ENCODE measurements around the gene ATOSB. TPM values are rescaled to one million over a fixed set of nuclear protein-coding genes. Genes with fewer than 3 reads are reported as not detected.

Gene ATOSB
- total RNA-seq, 4 donors from 2014 or later, result 16.0 to 21.9 (median 21.4) TPM

GRCh38 chr9:35111001-35111933 lies 4.4 kb downstream of the ATOSB start:
- H3K27me3 ChIP-seq, result no peaks in the 10 kb centered on the region
- TF ChIP-seq POLR2AphosphoS5 (IDR thresholded peaks at IDR 0.05) (no peak), POLR2A (IDR thresholded peaks at IDR 0.05) (peak in 1 of 2 donors; percentile 53)
- peak overlapping the region; percentile 65 for H3K4me3 ChIP-seq
- H3K36me3 ChIP-seq, result peaks cover 25% of the 10 kb centered on the region
- DNase-seq (ENCODE audit: low spot score in 2 of 2), result peak; percentile 99
- peaks cover 65% of the 10 kb centered on the region for H3K4me1 ChIP-seq
- 2% methylated on average over 32 of the region's 57 CpGs for WGBS
- H3K9me3 ChIP-seq, result no peaks in the 10 kb centered on the region
- peak overlapping the region; percentile 89 for H3K27ac ChIP-seq

GRCh38 chr9:35110327-35110761 lies 5.3 kb downstream of the ATOSB start:
- H3K36me3 ChIP-seq, result peaks cover 34% of the 10 kb centered on the region
- H3K27ac ChIP-seq, result peak overlapping the region; percentile 89
- H3K4me1 ChIP-seq, result peaks cover 59% of the 10 kb centered on the region
- DNase-seq (ENCODE audit: low spot score in 2 of 2), result peak in 1 of 2 donors; percentile 79
- TF ChIP-seq POLR2A (IDR thresholded peaks at IDR 0.05) (no peak), EP300 (IDR thresholded peaks at IDR 0.05) (no peak), CTCF (IDR thresholded peaks at IDR 0.05) (no peak), POLR2AphosphoS5 (IDR thresholded peaks at IDR 0.05) (no peak)
- H3K9me3 ChIP-seq, result no peaks in the 10 kb centered on the region
- peak overlapping the region; percentile 65 for H3K4me3 ChIP-seq
- H3K27me3 ChIP-seq, result no peaks in the 10 kb centered on the region
- 19% methylated on average over 3 of the region's 3 CpGs for WGBS

GRCh38 chr9:35108946-35109575 lies 6.6 kb downstream of the ATOSB start:
- peak in 1 of 2 donors; percentile 76 for DNase-seq (ENCODE audit: low spot score in 2 of 2)
- peaks cover 46% of the 10 kb centered on the region for H3K4me1 ChIP-seq
- H3K4me3 ChIP-seq, result no peak overlapping the region
- H3K27ac ChIP-seq, result no peak overlapping the region
- WGBS, result 72% methylated on average over 5 of the region's 8 CpGs
- TF ChIP-seq POLR2A (IDR thresholded peaks at IDR 0.05) (no peak), EP300 (IDR thresholded peaks at IDR 0.05) (no peak), POLR2AphosphoS5 (IDR thresholded peaks at IDR 0.05) (no peak), CTCF (IDR thresholded peaks at IDR 0.05) (no peak)
- peaks cover 42% of the 10 kb centered on the region for H3K36me3 ChIP-seq
- no peaks in the 10 kb centered on the region for H3K27me3 ChIP-seq
- H3K9me3 ChIP-seq, result no peaks in the 10 kb centered on the region

GRCh38 chr9:35108461-35108860 lies 7.2 kb downstream of the ATOSB start:
- no peaks in the 10 kb centered on the region for H3K9me3 ChIP-seq
- peaks cover 44% of the 10 kb centered on the region for H3K4me1 ChIP-seq
- DNase-seq (ENCODE audit: low spot score in 2 of 2), result no peak
- H3K36me3 ChIP-seq, result peaks cover 42% of the 10 kb centered on the region
- TF ChIP-seq POLR2A (IDR thresholded peaks at IDR 0.05) (no peak), CTCF (IDR thresholded peaks at IDR 0.05) (no peak), POLR2AphosphoS5 (IDR thresholded peaks at IDR 0.05) (no peak), EP300 (IDR thresholded peaks at IDR 0.05) (no peak)
- H3K27me3 ChIP-seq, result no peaks in the 10 kb centered on the region
- H3K4me3 ChIP-seq, result no peak overlapping the region
- no peak overlapping the region for H3K27ac ChIP-seq
- WGBS, result 89% methylated on average over 6 of the region's 6 CpGs

- TF ChIP-seq CTCF (IDR thresholded peaks at IDR 0.05) (no peak), POLR2A (IDR thresholded peaks at IDR 0.05) (no peak), POLR2AphosphoS5 (IDR thresholded peaks at IDR 0.05) (no peak), EP300 (IDR thresholded peaks at IDR 0.05) (no peak)
- no peak overlapping the region for H3K27ac ChIP-seq
- peaks cover 39% of the 10 kb centered on the region for H3K4me1 ChIP-seq
- peaks cover 42% of the 10 kb centered on the region for H3K36me3 ChIP-seq
- WGBS, result 37% methylated on average over 6 of the region's 18 CpGs
- H3K9me3 ChIP-seq, result no peaks in the 10 kb centered on the region
- peak in 1 of 2 donors; percentile 78 for DNase-seq (ENCODE audit: low spot score in 2 of 2)
- H3K27me3 ChIP-seq, result no peaks in the 10 kb centered on the region
- no peak overlapping the region for H3K4me3 ChIP-seq
Observed at GRCh38 chr9:35107297-35108290, 8.1 kb downstream of the ATOSB start.
